ENCODE results near the gene ICAM3. TPM values are rescaled to one million over a fixed set of nuclear protein-coding genes. Genes with fewer than 3 reads are reported as not detected.

Gene ICAM3
- total RNA-seq, 1 experiment from 2014 or later: 7.9 TPM

DNA sequence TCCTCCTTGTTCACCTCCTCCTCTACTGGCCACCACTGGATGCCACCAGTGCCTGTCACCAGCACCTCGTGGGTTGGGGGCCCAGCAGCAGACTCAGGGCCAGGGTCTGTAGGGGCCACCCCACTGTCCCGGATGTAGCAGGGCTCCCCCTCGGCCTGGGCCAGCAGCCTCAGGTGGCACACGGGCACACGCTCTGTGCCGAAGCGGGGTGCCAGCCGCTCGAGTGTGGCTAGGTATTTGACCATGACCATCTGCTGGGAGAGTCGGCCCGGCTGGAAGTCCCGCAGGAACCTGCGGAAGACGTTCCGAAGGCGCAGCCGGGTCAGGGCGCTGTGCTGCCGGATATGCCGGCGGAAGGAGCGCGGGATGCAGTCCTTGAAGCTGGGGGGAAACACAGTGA, 26.1 kb upstream of the ICAM3 start:
- H3K36me3 Mint-ChIP-seq (ENCODE audit: insufficient read depth, unreplicated experiment): peaks cover 63% of the 10 kb centered on the region
- POLR2A ChIA-PET: interaction anchor here (0.6 kb wide), 1 partner anchor 171 kb away, joined by 3 read pairs; the partner anchor contains the start of gene DNMT1
- no peaks in the 10 kb centered on the region for H3K9me3 Mint-ChIP-seq (ENCODE audit: unreplicated experiment)
- BruUV-seq (replicated peaks): TSS peak; percentile 25
- no peaks in the 10 kb centered on the region for H3K4me1 Mint-ChIP-seq (ENCODE audit: insufficient read depth, unreplicated experiment)
- CTCF ChIA-PET: no interaction called here
- intact Hi-C loops (cut with micrococcal nuclease): no loop called here
- H3K4me3 Mint-ChIP-seq (ENCODE audit: unreplicated experiment): no peak overlapping the region
- no peak for DNase-seq (ENCODE audit: unreplicated experiment)
- H3K27me3 Mint-ChIP-seq (ENCODE audit: insufficient read depth, unreplicated experiment): no peaks in the 10 kb centered on the region
- TF ChIP-seq, protein P1, sequence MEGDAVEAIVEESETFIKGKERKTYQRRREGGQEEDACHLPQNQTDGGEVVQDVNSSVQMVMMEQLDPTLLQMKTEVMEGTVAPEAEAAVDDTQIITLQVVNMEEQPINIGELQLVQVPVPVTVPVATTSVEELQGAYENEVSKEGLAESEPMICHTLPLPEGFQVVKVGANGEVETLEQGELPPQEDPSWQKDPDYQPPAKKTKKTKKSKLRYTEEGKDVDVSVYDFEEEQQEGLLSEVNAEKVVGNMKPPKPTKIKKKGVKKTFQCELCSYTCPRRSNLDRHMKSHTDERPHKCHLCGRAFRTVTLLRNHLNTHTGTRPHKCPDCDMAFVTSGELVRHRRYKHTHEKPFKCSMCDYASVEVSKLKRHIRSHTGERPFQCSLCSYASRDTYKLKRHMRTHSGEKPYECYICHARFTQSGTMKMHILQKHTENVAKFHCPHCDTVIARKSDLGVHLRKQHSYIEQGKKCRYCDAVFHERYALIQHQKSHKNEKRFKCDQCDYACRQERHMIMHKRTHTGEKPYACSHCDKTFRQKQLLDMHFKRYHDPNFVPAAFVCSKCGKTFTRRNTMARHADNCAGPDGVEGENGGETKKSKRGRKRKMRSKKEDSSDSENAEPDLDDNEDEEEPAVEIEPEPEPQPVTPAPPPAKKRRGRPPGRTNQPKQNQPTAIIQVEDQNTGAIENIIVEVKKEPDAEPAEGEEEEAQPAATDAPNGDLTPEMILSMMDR (IDR thresholded peaks at IDR 0.05; ENCODE audit: unreplicated experiment): no peak
- H3K27ac Mint-ChIP-seq (ENCODE audit: low read depth, unreplicated experiment): no peak overlapping the region

DNA sequence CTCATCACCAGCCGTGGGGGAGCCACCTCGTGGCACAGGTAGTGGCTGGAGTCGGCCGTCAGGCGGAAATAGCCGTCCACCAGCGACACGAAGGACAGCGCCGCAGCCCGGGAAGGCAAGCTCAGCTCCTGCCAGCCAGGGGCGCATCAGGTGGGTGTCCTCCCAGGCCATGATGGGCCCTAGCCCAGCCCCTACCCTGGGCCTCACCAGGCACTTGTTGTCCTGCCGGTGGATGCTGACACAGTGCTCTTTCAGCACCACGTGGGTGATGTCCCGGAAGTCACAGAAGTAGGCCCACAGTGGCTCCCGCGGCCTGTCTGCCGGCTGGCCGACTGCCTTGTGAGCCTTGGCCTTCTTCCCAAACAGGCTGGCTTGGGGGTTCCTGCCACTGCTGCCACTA, 25.2 kb upstream of the ICAM3 start:
- H3K36me3 Mint-ChIP-seq (ENCODE audit: insufficient read depth, unreplicated experiment): peaks cover 62% of the 10 kb centered on the region
- no peak for DNase-seq (ENCODE audit: unreplicated experiment)
- H3K27ac Mint-ChIP-seq (ENCODE audit: low read depth, unreplicated experiment): no peak overlapping the region
- CTCF ChIA-PET: no interaction called here
- intact Hi-C loops (cut with micrococcal nuclease): no loop called here
- no peak overlapping the region for H3K4me3 Mint-ChIP-seq (ENCODE audit: unreplicated experiment)
- POLR2A ChIA-PET: no interaction called here
- no peaks in the 10 kb centered on the region for H3K9me3 Mint-ChIP-seq (ENCODE audit: unreplicated experiment)
- no TSS peak for BruUV-seq (replicated peaks)
- TF ChIP-seq, protein P1 (IDR thresholded peaks at IDR 0.05; ENCODE audit: unreplicated experiment): no peak
- no peaks in the 10 kb centered on the region for H3K27me3 Mint-ChIP-seq (ENCODE audit: insufficient read depth, unreplicated experiment)
- no peaks in the 10 kb centered on the region for H3K4me1 Mint-ChIP-seq (ENCODE audit: insufficient read depth, unreplicated experiment)

DNA sequence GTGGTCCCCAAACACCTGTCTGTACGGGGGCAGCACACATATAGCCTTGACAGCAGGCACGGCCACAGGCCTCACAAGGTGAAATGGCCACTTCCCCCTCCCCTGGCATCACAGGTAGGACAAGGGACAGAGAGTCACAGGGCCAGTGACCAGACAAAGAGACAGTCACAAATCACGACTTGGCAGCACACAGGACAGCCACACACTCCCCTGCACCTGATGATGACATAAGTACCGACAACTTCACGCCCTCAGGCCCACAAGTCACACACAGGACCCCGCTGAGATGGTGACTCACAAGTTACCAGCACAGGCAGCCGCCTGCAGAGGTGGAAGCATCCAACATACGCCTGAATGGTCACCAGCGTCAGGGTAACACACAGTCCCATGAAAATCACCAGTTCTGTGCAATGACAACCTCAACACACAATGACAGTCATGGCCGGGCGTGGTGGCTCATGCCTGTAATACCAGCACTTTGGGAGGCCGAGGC, 24.4 kb upstream of the ICAM3 start:
- Mint-ChIP-seq H3K27me3 (ENCODE audit: insufficient read depth, unreplicated experiment) (no peaks in the 10 kb centered on the region), H3K9me3 (ENCODE audit: unreplicated experiment) (no peaks in the 10 kb centered on the region), H3K4me1 (ENCODE audit: insufficient read depth, unreplicated experiment) (no peaks in the 10 kb centered on the region), H3K27ac (ENCODE audit: low read depth, unreplicated experiment) (no peak overlapping the region), H3K4me3 (ENCODE audit: unreplicated experiment) (no peak overlapping the region), H3K36me3 (ENCODE audit: insufficient read depth, unreplicated experiment) (peaks cover 67% of the 10 kb centered on the region)
- DNase-seq (ENCODE audit: unreplicated experiment): peak; percentile 62
- BruUV-seq (replicated peaks): no TSS peak
- CTCF ChIA-PET: no interaction called here
- POLR2A ChIA-PET: no interaction called here
- intact Hi-C loops (cut with micrococcal nuclease): no loop called here
- TF ChIP-seq, protein P1 (IDR thresholded peaks at IDR 0.05; ENCODE audit: unreplicated experiment): no peak

DNA sequence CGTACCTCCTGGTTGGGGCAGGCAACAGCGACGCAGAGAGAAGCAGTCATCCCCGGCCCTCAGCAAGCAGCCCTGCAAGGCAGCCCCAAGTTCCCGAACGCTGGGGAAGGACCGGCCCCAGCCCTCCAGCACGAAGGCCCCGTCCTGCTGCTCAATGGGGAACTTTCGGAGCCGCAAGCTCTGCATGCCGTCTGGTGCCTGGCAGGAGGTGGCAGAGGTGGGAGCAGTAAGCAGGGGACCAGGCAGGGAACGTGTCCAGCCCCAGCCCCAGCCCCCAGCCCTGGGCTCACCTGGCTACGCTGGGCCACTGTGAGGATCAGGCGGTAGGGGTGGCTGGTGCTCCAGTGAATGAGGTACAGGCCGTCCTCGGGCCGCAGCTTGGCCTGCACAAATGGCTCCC, 22.8 kb upstream of the ICAM3 start:
- no peak for DNase-seq (ENCODE audit: unreplicated experiment)
- no TSS peak for BruUV-seq (replicated peaks)
- Mint-ChIP-seq H3K27me3 (ENCODE audit: insufficient read depth, unreplicated experiment) (no peaks in the 10 kb centered on the region), H3K36me3 (ENCODE audit: insufficient read depth, unreplicated experiment) (peaks cover 64% of the 10 kb centered on the region), H3K27ac (ENCODE audit: low read depth, unreplicated experiment) (no peak overlapping the region), H3K9me3 (ENCODE audit: unreplicated experiment) (no peaks in the 10 kb centered on the region), H3K4me3 (ENCODE audit: unreplicated experiment) (no peak overlapping the region), H3K4me1 (ENCODE audit: insufficient read depth, unreplicated experiment) (no peaks in the 10 kb centered on the region)
- intact Hi-C loops (cut with micrococcal nuclease): no loop called here
- ChIA-PET POLR2A (no interaction called here), CTCF (no interaction called here)
- TF ChIP-seq, protein P1 (IDR thresholded peaks at IDR 0.05; ENCODE audit: unreplicated experiment): no peak

Data from MCF 10A (cell line).